22Rv1 (cell line): ENCODE data around the gene LRRFIP1.

Experiments used
- CTCF ChIP-seq: fragments of 450-650 bp; IDR thresholded peaks from 2 replicates; pipeline ENCODE4 v1.5.1; 2017; ENCODE audit warnings: mild to moderate bottlenecking
- ZFX ChIP-seq: fragments of 450-650 bp; IDR thresholded peaks from 2 replicates; pipeline ENCODE4 v1.6.1; 2017; ENCODE audit warnings: antibody characterized with exemption, borderline replicate concordance

- TF ChIP-seq CTCF (no peak), ZFX (no peak)
These were observed 109.9 kb downstream of the LRRFIP1 start for GRCh38 chr2:237737196-237737865.
